HepG2 (cell line): Measurements from ENCODE around the gene TMEM14B. TPM values are rescaled to one million over a fixed set of nuclear protein-coding genes. Genes with fewer than 3 reads are reported as not detected.

Experiments used
- ATAC-seq: fragments of 200-7000 bp; cut with Tn5 transposase; 3 replicates; pipeline ENCODE4 v1.9.1; 2020; ENCODE audit warnings: mild to moderate bottlenecking, moderate library complexity
- BruUV-seq: library from RNA; stranded (reverse); fragments of 400-500 nt; replicated peaks from 2 replicates; lab custom pipeline; 2021; lab: Mats Ljungman, UMichigan
- CTCF ChIA-PET: fragments of 300-600 bp; formaldehyde crosslinking; extraction: SDS; loops from one replicate; lab custom pipeline; 2021; ENCODE audit warnings: low total read pairs, inconsistent platforms, low intra/inter-chr PET ratio; lab: Yijun Ruan, JAX
- POLR2A ChIA-PET: fragments of 350-600 bp; sonication (Branson Sonifier 250); formaldehyde crosslinking; loops from one replicate; lab custom pipeline; 2020; ENCODE audit warnings: antibody characterized with exemption, inconsistent platforms; lab: Yijun Ruan, JAX
- DNase-seq: peaks from one replicate; pipeline ENCODE4 v3.0.0-alpha.2; 2015; ENCODE audit warnings: low spot score
- FAIRE-seq: peaks from 3 replicates; lab custom pipeline; 2011; peaks lifted over from hg19 to GRCh38; lab: Jason Lieb, UNC
- H2AFZ ChIP-seq: one replicate; pipeline ENCODE4 v1.6.1; 2011; ENCODE audit warnings: low read length, inconsistent platforms
- H3K27ac ChIP-seq: fragments of 300-600 bp; 3 replicates; pipeline ENCODE4 v1.8.0; 2011; ENCODE audit warnings: mixed run types, mild to moderate bottlenecking, mixed read lengths, low read length, inconsistent platforms; ENCODE audit not compliant: insufficient read depth; ENCODE audit errors: extremely low read length
- H3K27me3 ChIP-seq, 2 experiments: fragments of 200-600 bp in 1 of 2; 2 replicates in 1 of 2; 3 replicates in 1 of 2; pipeline versions ENCODE4 v1.6.0 to v1.8.0; 2011; ENCODE audit warnings: low read length in 2 of 2, mild to moderate bottlenecking in 2 of 2, moderate library complexity in 2 of 2, inconsistent platforms in 1 of 2; ENCODE audit not compliant: insufficient read depth in 2 of 2, control insufficient read depth in 1 of 2
- H3K36me3 ChIP-seq, 2 experiments: fragments of 200-600 bp in 1 of 2; replicated peaks in 1 of 2; 2 replicates in 1 of 2; 3 replicates in 1 of 2; pipeline versions ENCODE4 v1.5.1 to v1.8.0; 2011; ENCODE audit warnings: low read length in 2 of 2, inconsistent platforms in 1 of 2; ENCODE audit not compliant: insufficient read depth in 2 of 2, control insufficient read depth in 1 of 2
- H3K4me1 ChIP-seq: 2 replicates; pipeline ENCODE4 v1.5.1; 2012; ENCODE audit warnings: low read length, inconsistent platforms; ENCODE audit not compliant: insufficient read depth
- H3K4me2 ChIP-seq: 2 replicates; pipeline ENCODE4 v1.6.0; 2011; ENCODE audit warnings: low read depth, low read length, inconsistent platforms
- H3K4me3 ChIP-seq, 3 experiments: fragments of 200-600 bp in 1 of 3; sonication (generic), shearing (Covaris generic) in 1 of 3; replicated peaks in 1 of 3; 2 replicates each; pipeline ENCODE4 v1.5.1; 2011 to 2016; ENCODE audit warnings: low read length in 3 of 3, inconsistent platforms in 2 of 3, low read depth in 2 of 3, mild to moderate bottlenecking in 2 of 3, control low read depth in 1 of 3, mixed read lengths in 1 of 3; ENCODE audit not compliant: insufficient read depth in 1 of 3
- H3K79me2 ChIP-seq: one replicate; pipeline ENCODE4 v1.6.1; 2011; ENCODE audit warnings: low read length, inconsistent platforms; ENCODE audit not compliant: insufficient read depth
- H3K9ac ChIP-seq: 2 replicates; pipeline ENCODE4 v1.6.0; 2011; ENCODE audit warnings: mild to moderate bottlenecking, low read depth, low read length, inconsistent platforms; ENCODE audit not compliant: insufficient read depth
- H3K9me3 ChIP-seq: 2 replicates; pipeline ENCODE4 v1.5.1; 2012; ENCODE audit warnings: mild to moderate bottlenecking, low read length
- H4K20me1 ChIP-seq: 2 replicates; pipeline ENCODE4 v1.6.0; 2011; ENCODE audit warnings: inconsistent platforms, mild to moderate bottlenecking, low read length, moderate library complexity; ENCODE audit not compliant: insufficient read depth
- HNRNPH1 ChIP-seq: fragments of 200-400 bp; formaldehyde crosslinking; optimal IDR thresholded peaks from 2 replicates; pipeline ENCODE3; 2017; ENCODE audit warnings: mild to moderate bottlenecking, low read depth, low read length
- MTA1 ChIP-seq: sonication (generic); formaldehyde crosslinking; IDR thresholded peaks from 2 replicates; pipeline ENCODE4 v1.4.0; 2020; ENCODE audit warnings: missing genetic modification reagents, mild to moderate bottlenecking, borderline replicate concordance
- PAX8 ChIP-seq: sonication (generic); formaldehyde crosslinking; IDR thresholded peaks from 2 replicates; pipeline ENCODE4 v1.8.0; 2022; ENCODE audit warnings: mild to moderate bottlenecking, missing genetic modification reagents, borderline replicate concordance
- SUZ12 ChIP-seq: fragments of 150-350 bp; IDR thresholded peaks from 2 replicates; pipeline ENCODE4 v1.6.1; 2014; ENCODE audit warnings: low read depth, low read length
- ZNF124 ChIP-seq: sonication (generic); formaldehyde crosslinking; IDR thresholded peaks from 2 replicates; pipeline ENCODE4 v1.4.0; 2020; ENCODE audit warnings: missing genetic modification reagents
- ZNF629 ChIP-seq: sonication (generic); formaldehyde crosslinking; conservative IDR thresholded peaks from 2 replicates; pipeline ENCODE4 v1.5.0; 2020; ENCODE audit warnings: missing genetic modification reagents
- WGBS: methylation state at CpG from one replicate; pipeline ENCODE4 v1.1.6; 2017; ENCODE audit warnings: low lambda C conversion rate; 5-methylcytosine and 5-hydroxymethylcytosine counted together
- in situ Hi-C: cut with HindIII; loops from 2 replicates; pipeline ENCODE4 v1.10.0; 2017; ENCODE audit warnings: low pct_unique_long_range_greater_than_20kb; ENCODE audit not compliant: extremely low pct_ligation_motif_present
- intact Hi-C: fragments of 100-400 bp; cut with micrococcal nuclease; formaldehyde crosslinking; loops from one replicate; pipeline ENCODE4 v1.10.0; 2022; ENCODE audit not compliant: unreplicated experiment
- polyA plus RNA-seq, 8 experiments: library from polyadenylated mRNA; depleted of rRNA in 3 of 8; stranded (reverse) in 7 of 8; unstranded in 1 of 8; fragments of >200 nt; fragmentation: Illumina TruSeq in 4 of 8; extraction: Trizol in 4 of 8; gene quantifications; 2 replicates each; pipeline versions ENCODE4 v1.2.1 to v1.2.3, GENCODE V29; 2011 to 2016; ENCODE audit warnings: low read depth in 4 of 8, missing spikeins in 1 of 8, mixed read lengths in 1 of 8; ENCODE audit not compliant: insufficient read depth in 1 of 8
- total RNA-seq, 5 experiments: library from RNA; depleted of rRNA; stranded (reverse); fragments of >200 nt; fragmentation: Illumina TruSeq; extraction: Trizol; gene quantifications; 2 replicates each; pipeline ENCODE4 v1.2.3, GENCODE V29; 2016; ENCODE audit warnings: low read depth in 1 of 5
- TF ChIP-seq, protein P1 (sequence below): sonication (generic); formaldehyde crosslinking; IDR thresholded peaks from 2 replicates; pipeline ENCODE4 v1.4.0; 2020; ENCODE audit warnings: missing genetic modification reagents

The TMEM14B gene
- total and polyA plus RNA-seq, 2 of the 13 experiments (the other 11 are each of a cell fraction or from before 2014, with no cell fraction given): 133 to 200 TPM

DNA sequence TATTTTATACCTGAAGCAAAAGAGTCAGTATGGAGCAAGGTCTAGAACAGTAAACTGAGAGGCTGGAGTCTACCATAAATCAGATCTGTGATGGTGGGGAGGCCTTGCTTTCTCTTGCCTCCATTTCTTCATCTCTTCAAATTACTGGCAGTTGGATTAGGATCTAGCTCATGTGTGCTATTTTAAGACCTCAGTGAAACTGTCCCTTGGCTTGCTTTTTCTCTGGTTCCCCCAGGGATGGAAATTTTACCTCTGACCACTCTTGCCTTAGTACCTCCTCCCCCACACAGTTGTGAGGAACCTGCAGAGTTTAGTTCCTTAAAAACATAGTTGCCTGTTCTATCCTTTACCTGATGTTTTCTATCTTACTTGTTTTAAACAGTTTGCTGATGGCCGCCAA is 8.5 kb downstream of the TMEM14B start:
- ChIA-PET CTCF (no interaction called here), POLR2A (interaction anchor here (4.4 kb wide), 1 partner anchor 34 kb away, joined by 27 read pairs; the partner anchor contains the start of gene TMEM14C)
- H3K27ac ChIP-seq: no peak overlapping the region
- BruUV-seq: no TSS peak
- H3K36me3 ChIP-seq: peaks cover 29 to 74% of the 10 kb centered on the region in 2 experiments
- intact Hi-C loops: no loop called here
- DNase-seq (no peak), ATAC-seq (no peak), FAIRE-seq (no peak)
- no peak overlapping the region for H2AFZ ChIP-seq
- H3K4me1 ChIP-seq: peaks cover 10% of the 10 kb centered on the region; the same call in 1 of the 2 replicates
- in situ Hi-C loops: no loop called here
- no peaks in the 10 kb centered on the region for H3K9me3 ChIP-seq
- peaks cover 28% of the 10 kb centered on the region for H3K79me2 ChIP-seq
- TF ChIP-seq HNRNPH1 (no peak), PAX8 (CRISPR knock-in tag) (no peak), MTA1 (CRISPR knock-in tag) (no peak), ZNF124 (CRISPR knock-in tag) (no peak), ZNF629 (no peak), SUZ12 (no peak)
- TF ChIP-seq, protein P1, sequence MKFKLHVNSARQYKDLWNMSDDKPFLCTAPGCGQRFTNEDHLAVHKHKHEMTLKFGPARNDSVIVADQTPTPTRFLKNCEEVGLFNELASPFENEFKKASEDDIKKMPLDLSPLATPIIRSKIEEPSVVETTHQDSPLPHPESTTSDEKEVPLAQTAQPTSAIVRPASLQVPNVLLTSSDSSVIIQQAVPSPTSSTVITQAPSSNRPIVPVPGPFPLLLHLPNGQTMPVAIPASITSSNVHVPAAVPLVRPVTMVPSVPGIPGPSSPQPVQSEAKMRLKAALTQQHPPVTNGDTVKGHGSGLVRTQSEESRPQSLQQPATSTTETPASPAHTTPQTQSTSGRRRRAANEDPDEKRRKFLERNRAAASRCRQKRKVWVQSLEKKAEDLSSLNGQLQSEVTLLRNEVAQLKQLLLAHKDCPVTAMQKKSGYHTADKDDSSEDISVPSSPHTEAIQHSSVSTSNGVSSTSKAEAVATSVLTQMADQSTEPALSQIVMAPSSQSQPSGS (CRISPR knock-in tag): no peak
- no peaks in the 10 kb centered on the region for H4K20me1 ChIP-seq
- WGBS: 90% methylated on average over 1 of the region's 1 CpG
- H3K4me3 ChIP-seq: no peak overlapping the region
- H3K27me3 ChIP-seq: no peaks in the 10 kb centered on the region
- H3K9ac ChIP-seq: no peak overlapping the region
- H3K4me2 ChIP-seq: no peak overlapping the region
